RKO (cell line): Measurements from ENCODE around the gene MORN1.

ENCODE experiments used
- DNase-seq: peaks from one replicate; pipeline ENCODE4 v3.0.0-alpha.2; 2016; ENCODE audit warnings: low spot score

MORN1 gene

GRCh38 chr1:2385606-2386280, 5.6 kb downstream of the MORN1 start:
- no peak for DNase-seq

- DNase-seq: no peak
Observed at GRCh38 chr1:2384941-2385481, 6.3 kb downstream of the MORN1 start.

DNA sequence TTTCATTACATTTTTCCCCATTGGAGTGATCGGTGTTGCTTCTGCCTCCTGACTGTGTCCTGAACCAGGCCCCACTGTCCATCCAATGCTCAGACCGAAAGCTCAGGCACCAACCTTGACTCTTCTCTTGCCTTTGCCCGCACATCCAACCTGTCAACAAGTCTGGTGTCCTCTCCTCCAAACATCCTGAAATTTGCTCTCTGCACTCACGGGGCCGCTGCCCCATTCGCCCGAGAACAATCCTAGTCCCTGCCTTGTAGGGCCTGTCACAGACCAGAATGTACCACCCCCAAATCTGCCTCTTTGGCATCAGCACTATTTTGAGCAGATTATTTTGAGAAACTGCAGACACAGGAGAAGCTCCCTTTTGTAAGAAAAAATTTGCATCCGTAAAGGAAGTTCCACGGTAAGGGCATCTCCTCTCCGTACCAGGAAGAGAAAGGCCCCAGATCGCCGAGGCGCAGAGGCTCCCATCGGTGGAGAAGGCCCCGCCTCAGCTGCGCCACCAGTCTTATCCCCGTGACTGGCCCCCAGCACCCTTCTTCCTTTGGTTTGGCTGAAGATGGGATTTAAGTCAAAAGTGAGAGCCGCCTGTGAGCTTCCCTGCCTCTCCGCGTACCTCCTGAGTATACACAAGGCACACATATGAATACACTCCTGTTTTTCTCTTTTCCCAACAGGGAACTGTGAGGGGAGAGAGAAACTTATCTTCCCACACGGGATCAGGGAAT, 7.1 kb downstream of the MORN1 start:
- DNase-seq: no peak

DNA sequence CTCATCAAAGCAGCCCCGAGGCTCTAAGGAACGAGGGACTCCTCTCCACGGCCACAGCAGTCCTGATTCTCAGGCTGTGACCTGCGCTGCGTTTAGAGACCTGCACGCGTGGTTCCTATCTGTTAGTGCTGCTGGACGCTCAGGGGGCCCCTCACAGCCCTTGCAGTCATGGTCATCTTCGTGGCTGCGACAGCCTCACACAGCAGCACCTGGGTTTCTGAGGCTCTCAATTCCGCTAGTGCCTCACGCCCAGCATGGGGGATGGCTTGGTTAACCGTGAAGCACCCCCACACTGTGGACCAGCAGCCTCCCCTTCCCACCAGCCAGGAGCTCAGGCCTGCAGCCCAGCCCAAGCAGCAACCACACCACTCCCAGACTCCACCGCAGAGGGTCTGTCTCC, 7.8 kb downstream of the MORN1 start:
- no peak for DNase-seq

- peak; percentile 23 for DNase-seq
Observed at GRCh38 chr1:2382621-2383361, 8.6 kb downstream of the MORN1 start.

- peak; percentile 67 for DNase-seq
Observed at GRCh38 chr1:2381741-2382620, 9.4 kb downstream of the MORN1 start.

GRCh38 chr1:2380816-2381591, 10.3 kb downstream of the MORN1 start:
- DNase-seq: no peak

- no peak for DNase-seq
Observed at GRCh38 chr1:2379733-2380404, 11.5 kb downstream of the MORN1 start.

DNA sequence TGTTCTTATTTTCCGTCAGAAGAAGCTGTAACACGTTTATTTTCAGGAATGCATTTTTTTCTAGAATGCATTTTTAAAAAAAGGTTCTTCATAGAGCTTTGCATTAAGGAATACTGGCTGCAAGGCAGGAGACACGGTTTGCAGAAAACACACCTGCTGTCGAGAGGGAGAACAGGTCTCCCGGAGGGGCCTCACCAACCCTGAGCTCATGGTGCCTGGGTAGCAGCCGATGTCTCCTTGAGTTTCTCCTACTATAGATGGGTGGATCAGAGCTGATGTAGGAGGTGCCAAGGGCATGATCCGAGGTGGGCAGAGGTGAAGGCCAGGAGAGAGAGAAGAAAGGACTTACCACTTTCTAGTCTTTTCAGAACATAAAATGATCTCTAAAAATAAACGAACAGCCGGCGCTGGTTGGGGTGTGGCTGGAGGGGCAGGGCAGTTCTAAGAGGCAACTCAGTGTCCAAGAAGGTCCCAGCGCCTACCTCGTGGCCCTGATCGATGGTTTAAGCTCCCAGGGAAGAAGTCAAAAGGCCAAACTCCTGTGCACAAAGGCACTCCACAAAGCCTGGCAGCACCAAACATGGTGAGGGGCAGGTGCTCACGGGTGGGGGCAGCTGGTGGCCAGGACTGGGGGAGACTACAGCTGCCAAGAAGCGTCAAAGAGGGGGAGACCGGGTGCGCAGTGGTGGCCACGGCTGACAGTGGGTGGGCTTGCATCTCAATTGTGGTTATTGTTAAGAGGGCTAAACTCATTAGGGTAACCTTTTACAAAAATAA, 12.2 kb downstream of the MORN1 start:
- no peak for DNase-seq

- no peak for DNase-seq
Observed at GRCh38 chr1:2378441-2378851, 12.9 kb downstream of the MORN1 start.

DNA sequence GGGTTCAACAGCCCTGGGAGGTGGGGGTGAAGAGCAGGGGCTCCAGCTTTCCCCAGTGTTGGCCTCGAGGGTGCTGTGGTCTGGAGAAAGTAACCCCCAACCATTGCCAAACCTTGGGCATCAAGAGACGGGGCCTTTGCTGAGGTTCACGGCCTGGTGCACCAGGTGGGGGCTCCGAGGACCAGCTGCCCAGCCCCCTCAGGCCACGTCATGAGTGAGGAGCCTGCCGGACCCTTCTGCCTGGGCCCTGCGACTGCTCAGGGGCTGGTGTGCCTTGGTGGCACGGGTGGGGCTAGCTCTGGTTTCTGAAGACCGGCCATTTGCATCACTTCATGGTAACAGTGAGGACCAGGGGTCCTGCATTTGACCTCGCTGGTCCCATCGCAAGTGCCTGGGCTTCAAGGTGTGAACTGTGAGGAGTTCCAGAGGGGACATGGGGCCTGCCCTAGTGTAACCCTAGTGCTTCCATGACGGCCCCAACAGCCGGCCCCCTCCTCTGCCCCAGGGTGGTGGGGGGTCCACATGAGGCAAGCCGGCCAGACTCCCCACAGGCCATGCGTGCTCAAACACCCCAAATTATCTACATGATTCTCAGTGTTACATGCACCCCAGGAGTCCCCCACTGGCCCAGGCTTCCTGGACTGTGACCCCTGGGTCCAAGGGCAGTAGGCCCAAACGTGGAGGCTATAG, 13.5 kb downstream of the MORN1 start:
- no peak for DNase-seq

- DNase-seq: no peak
Observed at GRCh38 chr1:2376931-2377672, 14.3 kb downstream of the MORN1 start.

GRCh38 chr1:2376261-2376741, 15.1 kb downstream of the MORN1 start:
- no peak for DNase-seq

GRCh38 chr1:2375923-2376260, 15.5 kb downstream of the MORN1 start:
- no peak for DNase-seq

GRCh38 chr1:2375246-2375922, 16.0 kb downstream of the MORN1 start:
- no peak for DNase-seq

GRCh38 chr1:2374252-2375155, 16.9 kb downstream of the MORN1 start:
- DNase-seq: no peak
